Glutamatergic neuron (in vitro differentiated cells): ENCODE results near the gene PMEPA1. TPM values are rescaled to one million over a fixed set of nuclear protein-coding genes. Genes with fewer than 3 reads are reported as not detected.

Source experiments
- DNase-seq: peaks from one replicate; pipeline ENCODE4 v3.0.0; 2022
- H3K27ac Mint-ChIP-seq: one replicate; pipeline ENCODE4 v1.8.0; 2020; ENCODE audit warnings: mild to moderate bottlenecking, mixed read lengths, inconsistent platforms; ENCODE audit not compliant: unreplicated experiment
- H3K27me3 Mint-ChIP-seq: one replicate; pipeline ENCODE4 v1.8.0; 2020; ENCODE audit warnings: mild to moderate bottlenecking, moderate library complexity, mixed read lengths, inconsistent platforms; ENCODE audit not compliant: unreplicated experiment
- H3K36me3 Mint-ChIP-seq: one replicate; pipeline ENCODE4 v1.8.0; 2020; ENCODE audit warnings: mild to moderate bottlenecking, mixed read lengths, inconsistent platforms; ENCODE audit not compliant: unreplicated experiment
- H3K4me1 Mint-ChIP-seq: one replicate; pipeline ENCODE4 v1.8.0; 2020; ENCODE audit warnings: mild to moderate bottlenecking, low read depth, mixed read lengths, inconsistent platforms; ENCODE audit not compliant: unreplicated experiment
- H3K4me3 Mint-ChIP-seq: one replicate; pipeline ENCODE4 v1.8.0; 2020; ENCODE audit warnings: mild to moderate bottlenecking, mixed read lengths, inconsistent platforms; ENCODE audit not compliant: unreplicated experiment
- H3K9me3 Mint-ChIP-seq: one replicate; pipeline ENCODE4 v1.8.0; 2020; ENCODE audit warnings: mild to moderate bottlenecking, moderate library complexity, mixed read lengths, inconsistent platforms; ENCODE audit not compliant: unreplicated experiment
- total RNA-seq: library from RNA; stranded (reverse); fragmentation: NEBNext Ultra II Directional; extraction: Animal tissue kit (Norgen Biotek cat#: 25700); gene quantifications from one replicate; pipeline ENCODE4 v1.2.1, GENCODE V29; 2021; ENCODE audit not compliant: unreplicated experiment
- TF ChIP-seq, protein P1 (sequence below): fragments of 200-600 bp; sonication (generic); IDR thresholded peaks from one replicate; pipeline ENCODE4 v1.5.0; 2021; ENCODE audit not compliant: partially characterized antibody, unreplicated experiment

Gene PMEPA1
- total RNA-seq, 1 donor from 2014 or later, result 14.4 TPM

DNA sequence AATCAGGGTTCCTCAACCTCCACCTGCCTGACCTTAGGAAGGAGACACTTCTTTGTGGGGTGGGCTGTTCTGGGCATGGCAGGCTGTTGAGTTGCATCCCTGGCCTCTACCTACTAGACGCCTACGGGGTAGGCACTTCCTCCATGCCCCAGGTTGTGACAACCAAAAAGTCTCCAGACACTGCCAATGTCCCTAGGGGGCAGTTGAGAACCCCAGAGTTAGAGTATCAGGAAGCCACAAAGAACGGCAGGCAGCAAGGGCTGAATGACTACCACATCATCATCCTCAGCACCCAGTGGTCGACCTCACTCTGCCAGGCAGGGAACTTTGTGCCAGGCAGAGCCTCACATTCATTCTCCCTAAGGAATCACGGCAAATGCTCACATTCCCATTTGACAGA lies 21.5 kb downstream of the PMEPA1 start:
- Mint-ChIP-seq H3K36me3 (no peaks in the 10 kb centered on the region), H3K9me3 (peaks cover 1% of the 10 kb centered on the region), H3K27me3 (peaks cover 7% of the 10 kb centered on the region), H3K4me3 (no peak overlapping the region), H3K4me1 (peaks cover 34% of the 10 kb centered on the region), H3K27ac (no peak overlapping the region)
- TF ChIP-seq, protein P1, sequence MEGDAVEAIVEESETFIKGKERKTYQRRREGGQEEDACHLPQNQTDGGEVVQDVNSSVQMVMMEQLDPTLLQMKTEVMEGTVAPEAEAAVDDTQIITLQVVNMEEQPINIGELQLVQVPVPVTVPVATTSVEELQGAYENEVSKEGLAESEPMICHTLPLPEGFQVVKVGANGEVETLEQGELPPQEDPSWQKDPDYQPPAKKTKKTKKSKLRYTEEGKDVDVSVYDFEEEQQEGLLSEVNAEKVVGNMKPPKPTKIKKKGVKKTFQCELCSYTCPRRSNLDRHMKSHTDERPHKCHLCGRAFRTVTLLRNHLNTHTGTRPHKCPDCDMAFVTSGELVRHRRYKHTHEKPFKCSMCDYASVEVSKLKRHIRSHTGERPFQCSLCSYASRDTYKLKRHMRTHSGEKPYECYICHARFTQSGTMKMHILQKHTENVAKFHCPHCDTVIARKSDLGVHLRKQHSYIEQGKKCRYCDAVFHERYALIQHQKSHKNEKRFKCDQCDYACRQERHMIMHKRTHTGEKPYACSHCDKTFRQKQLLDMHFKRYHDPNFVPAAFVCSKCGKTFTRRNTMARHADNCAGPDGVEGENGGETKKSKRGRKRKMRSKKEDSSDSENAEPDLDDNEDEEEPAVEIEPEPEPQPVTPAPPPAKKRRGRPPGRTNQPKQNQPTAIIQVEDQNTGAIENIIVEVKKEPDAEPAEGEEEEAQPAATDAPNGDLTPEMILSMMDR, result no peak
- no peak for DNase-seq

DNA sequence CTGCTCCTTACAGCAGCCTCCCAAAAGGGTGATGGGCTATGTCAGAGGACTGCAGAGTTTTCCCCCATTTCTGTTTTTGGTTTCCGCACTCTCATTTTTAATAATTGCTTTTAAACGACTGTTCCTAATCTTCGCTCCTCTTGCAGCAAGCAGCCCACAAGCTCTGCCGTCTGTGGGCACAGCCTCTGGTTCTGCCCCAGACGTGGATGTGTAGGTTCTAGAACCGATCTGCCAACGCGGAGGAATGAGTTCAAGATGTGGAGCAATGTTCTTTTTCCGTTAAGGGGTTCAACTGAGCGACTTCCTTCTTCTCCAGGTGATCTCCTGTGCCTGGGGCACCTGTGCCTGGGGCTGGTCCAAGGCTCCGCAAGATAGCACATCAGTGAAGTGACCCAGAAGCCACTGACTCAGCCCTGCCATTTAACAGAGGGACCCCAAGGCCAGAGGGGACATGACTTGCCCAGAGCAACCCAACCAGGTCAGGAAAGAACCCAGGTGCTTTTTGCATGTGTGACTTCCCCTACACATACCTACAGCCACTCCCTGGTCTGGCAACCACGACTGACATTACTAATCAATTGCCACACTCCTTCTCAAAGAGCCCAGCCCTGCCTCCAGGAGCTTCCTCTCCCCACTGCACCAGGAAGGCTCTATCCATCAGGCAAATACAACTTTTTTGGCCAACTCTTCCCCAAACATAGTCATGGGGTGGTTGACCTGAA lies 22.7 kb downstream of the PMEPA1 start:
- Mint-ChIP-seq H3K27me3 (peaks cover 7% of the 10 kb centered on the region), H3K27ac (no peak overlapping the region), H3K36me3 (no peaks in the 10 kb centered on the region), H3K9me3 (peaks cover 1% of the 10 kb centered on the region), H3K4me3 (no peak overlapping the region), H3K4me1 (peaks cover 40% of the 10 kb centered on the region)
- TF ChIP-seq, protein P1, result no peak
- no peak for DNase-seq

DNA sequence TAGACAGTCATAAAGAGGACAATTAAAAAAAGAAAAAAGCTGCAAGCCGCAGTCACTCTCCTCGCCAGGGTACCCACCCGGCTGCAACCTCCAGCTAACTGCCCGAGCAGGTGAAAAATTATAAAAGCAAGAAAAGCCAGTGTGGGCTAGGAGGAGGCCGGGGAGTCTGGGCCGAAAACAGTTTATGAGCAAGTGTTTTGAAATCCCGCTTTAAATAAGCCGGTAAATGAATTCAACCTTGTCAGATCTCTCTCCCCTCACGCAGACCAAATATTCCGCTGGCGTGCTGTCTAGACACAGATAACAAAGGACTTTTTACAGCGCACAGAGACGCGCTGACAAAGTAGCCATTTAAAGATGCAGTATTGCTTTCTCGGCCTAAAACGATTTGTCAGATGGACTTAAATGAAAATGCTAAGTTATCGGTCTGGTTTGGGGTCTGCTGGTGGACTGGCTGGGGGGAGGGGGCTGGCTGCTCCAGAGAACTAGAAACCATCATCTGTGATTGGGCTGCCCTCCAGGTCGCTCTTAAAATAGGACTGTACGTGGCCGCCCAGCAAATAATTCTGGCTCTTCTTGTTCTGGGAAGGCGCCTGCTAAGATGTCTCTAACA lies 24.6 kb downstream of the PMEPA1 start:
- no peak for DNase-seq
- H3K4me3 Mint-ChIP-seq, result peak overlapping the region; percentile 70
- H3K4me1 Mint-ChIP-seq, result peaks cover 51% of the 10 kb centered on the region
- TF ChIP-seq, protein P1, result no peak
- H3K36me3 Mint-ChIP-seq, result no peaks in the 10 kb centered on the region
- H3K27ac Mint-ChIP-seq, result no peak overlapping the region
- H3K9me3 Mint-ChIP-seq, result peaks cover 4% of the 10 kb centered on the region
- H3K27me3 Mint-ChIP-seq, result peaks cover 10% of the 10 kb centered on the region

DNA sequence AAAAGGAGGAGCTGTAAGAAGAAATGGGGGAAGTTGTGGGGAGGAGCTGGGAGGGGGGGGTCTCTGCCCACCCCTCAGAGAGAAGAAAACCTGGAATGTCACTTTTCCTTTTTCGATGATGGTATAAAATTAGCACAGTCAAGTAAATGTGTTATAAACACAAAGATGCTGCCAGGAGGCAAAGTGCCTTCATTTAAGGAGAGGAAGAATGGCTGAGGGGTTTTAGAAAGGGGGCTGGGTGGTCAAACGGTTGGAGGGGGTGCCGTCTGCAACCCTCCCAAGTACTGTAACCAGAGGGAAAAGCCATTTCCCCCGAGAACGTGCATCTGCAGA lies 25.0 kb downstream of the PMEPA1 start:
- peak overlapping the region; percentile 70 for H3K4me3 Mint-ChIP-seq
- peaks cover 56% of the 10 kb centered on the region for H3K4me1 Mint-ChIP-seq
- H3K27ac Mint-ChIP-seq, result no peak overlapping the region
- DNase-seq, result no peak
- peaks cover 10% of the 10 kb centered on the region for H3K27me3 Mint-ChIP-seq
- TF ChIP-seq, protein P1, result no peak
- peaks cover 4% of the 10 kb centered on the region for H3K9me3 Mint-ChIP-seq
- no peaks in the 10 kb centered on the region for H3K36me3 Mint-ChIP-seq
